Measurements from ENCODE around the gene KRT24. TPM values are rescaled to one million over a fixed set of nuclear protein-coding genes. Genes with fewer than 3 reads are reported as not detected.
"Not testable (repeated sequence)": the region's sequence is repeated elsewhere in the genome, so short reads cannot be mapped to it uniquely, and the experiment has no call there.

KRT24 gene
- total RNA-seq (not detected), polyA plus RNA-seq (under 1 TPM in 1 of 2 donors, not detected in 1; 0.25 TPM)
- long read RNA-seq, donor 1: 0 reads
- long read RNA-seq, donor 2: 0 reads

- 73 to 78% methylated on average over 7 of the region's 7 CpGs for WGBS, 2 donors
- no peaks in the 10 kb centered on the region for H3K4me1 ChIP-seq (ENCODE audit: control insufficient read depth in 1 of 2, insufficient read depth in 2 of 2, low read length in 2 of 2)
- no peaks in the 10 kb centered on the region for H3K36me3 ChIP-seq (ENCODE audit: control insufficient read depth in 1 of 2, insufficient read depth in 2 of 2, low read length in 1 of 2)
- no peak within 1 kb of the TSS for H3K4me3 ChIP-seq (ENCODE audit: low read length in 2 of 2)
- DNase-seq (no peak), ATAC-seq (ENCODE audit: low FRiP score) (no peak)
- no peaks in the 10 kb centered on the region for H3K9me3 ChIP-seq (ENCODE audit: control insufficient read depth, low read length)
- no peaks in the 10 kb centered on the region for H3K27me3 ChIP-seq (ENCODE audit: control insufficient read depth in 1 of 2, insufficient read depth in 2 of 2, low read length in 1 of 2)
- H3K27ac ChIP-seq (ENCODE audit: low read depth in 1 of 2, low read length in 2 of 2): no peak within 1 kb of the TSS
- intact Hi-C loops (cut with DNase I): no loop called here
These were observed at the start of gene KRT24 for GRCh38 chr17:40703652-40704051. Gene KRT24 (minus strand): TSS chr17:40703752. CDS start chr17:40703693, 59 bp downstream.

DNA sequence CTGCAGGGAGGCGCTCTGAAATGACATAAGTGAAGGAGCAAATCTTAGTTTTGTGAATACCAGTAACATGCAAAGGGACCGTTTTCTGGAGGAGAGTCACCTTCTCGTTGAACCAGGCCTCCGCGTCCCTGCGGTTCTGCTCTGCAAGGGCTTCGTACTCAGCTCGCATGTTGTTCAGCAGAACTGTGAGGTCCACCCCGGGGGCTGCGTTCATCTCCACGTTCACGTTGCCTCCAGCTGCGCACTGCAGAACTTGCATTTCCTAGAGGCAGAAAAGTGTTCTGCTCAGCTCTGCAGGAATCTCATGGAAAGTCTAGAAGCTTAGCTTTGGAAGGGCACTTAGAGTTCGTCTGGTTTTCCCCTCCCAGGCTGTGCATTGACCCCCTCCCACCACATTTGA lies 47.5 kb upstream of the KRT24 start:
- 81 to 82% methylated on average over 14 of the region's 14 CpGs for WGBS, 2 donors
- no peak for ATAC-seq (ENCODE audit: low FRiP score)
- intact Hi-C loops (cut with DNase I): no loop called here

GRCh38 chr17:40750391-40750790 lies 46.8 kb upstream of the KRT24 start:
- no peaks in the 10 kb centered on the region for H3K4me1 ChIP-seq (ENCODE audit: control insufficient read depth in 1 of 2, insufficient read depth in 2 of 2, low read length in 2 of 2)
- no peaks in the 10 kb centered on the region for H3K9me3 ChIP-seq (ENCODE audit: control insufficient read depth, low read length)
- peaks cover 0 to 1% of the 10 kb centered on the region in 2 donors for H3K27me3 ChIP-seq (ENCODE audit: control insufficient read depth in 1 of 2, insufficient read depth in 2 of 2, low read length in 1 of 2)
- no peak for DNase-seq
- no peak for ATAC-seq (ENCODE audit: low FRiP score)
- no peak overlapping the region for H3K4me3 ChIP-seq (ENCODE audit: low read length in 2 of 2)
- 83 to 88% methylated on average over 6 of the region's 6 CpGs for WGBS, 2 donors
- H3K27ac ChIP-seq (ENCODE audit: low read depth in 1 of 2, low read length in 2 of 2): no peak overlapping the region
- H3K36me3 ChIP-seq (ENCODE audit: control insufficient read depth in 1 of 2, insufficient read depth in 2 of 2, low read length in 1 of 2): no peaks in the 10 kb centered on the region
- intact Hi-C loops (cut with DNase I): no loop called here

More for the DNA sequence above, 47.5 kb upstream of the KRT24 start:
- H3K27me3 ChIP-seq (ENCODE audit: control insufficient read depth in 1 of 2, insufficient read depth in 2 of 2, low read length in 1 of 2): peaks cover 0 to 1% of the 10 kb centered on the region in 2 donors
- H3K4me1 ChIP-seq (ENCODE audit: control insufficient read depth in 1 of 2, insufficient read depth in 2 of 2, low read length in 2 of 2): no peaks in the 10 kb centered on the region
- DNase-seq: no peak
- no peaks in the 10 kb centered on the region for H3K9me3 ChIP-seq (ENCODE audit: control insufficient read depth, low read length)
- H3K36me3 ChIP-seq (ENCODE audit: control insufficient read depth in 1 of 2, insufficient read depth in 2 of 2, low read length in 1 of 2): no peaks in the 10 kb centered on the region
- no peak overlapping the region for H3K4me3 ChIP-seq (ENCODE audit: low read length in 2 of 2)
- no peak overlapping the region for H3K27ac ChIP-seq (ENCODE audit: low read depth in 1 of 2, low read length in 2 of 2)

DNA sequence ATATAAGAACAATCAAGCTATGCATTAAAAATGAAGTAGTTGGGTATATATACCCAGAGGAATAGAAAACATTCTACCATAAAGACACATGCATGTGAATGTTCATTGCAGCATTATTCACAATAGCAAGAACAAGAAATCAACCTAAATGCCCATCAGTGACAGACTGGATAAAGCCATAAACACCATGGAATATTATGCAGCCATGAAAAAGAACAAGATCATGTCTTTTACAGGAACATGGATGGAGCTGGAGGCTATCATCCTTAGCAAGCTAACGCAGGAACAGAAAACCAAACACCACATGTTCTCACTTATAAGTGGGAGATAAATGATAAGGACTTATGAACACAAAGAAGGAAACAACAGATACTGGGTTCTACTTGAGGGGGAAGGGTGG lies 45.1 kb upstream of the KRT24 start:
- not testable (repeated sequence) for DNase-seq; ATAC-seq (ENCODE audit: low FRiP score)

DNA sequence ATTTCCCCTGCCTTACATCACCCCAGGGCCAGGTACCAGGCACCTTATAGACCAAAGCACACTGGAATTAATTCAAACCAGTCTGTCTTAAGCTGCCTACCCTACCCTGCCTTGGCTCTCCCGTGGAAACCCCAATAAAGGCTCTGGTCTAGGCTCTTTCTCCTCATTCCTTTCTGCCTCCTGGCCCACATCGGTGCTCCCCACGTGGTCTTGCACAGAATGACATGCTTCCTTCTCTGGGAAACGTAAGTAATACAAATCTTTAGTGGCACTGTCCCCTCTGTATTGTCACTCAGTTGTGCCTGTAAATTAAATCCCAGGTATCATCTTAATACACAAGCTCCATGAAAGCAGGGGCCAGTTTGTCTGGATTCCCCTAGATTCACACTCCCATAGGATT lies 35.0 kb upstream of the KRT24 start:
- ATAC-seq (ENCODE audit: low FRiP score) (no peak), DNase-seq (no peak)
- no peak overlapping the region for H3K4me3 ChIP-seq (ENCODE audit: low read length in 2 of 2)
- intact Hi-C loops (cut with DNase I): no loop called here
- H3K4me1 ChIP-seq (ENCODE audit: control insufficient read depth in 1 of 2, insufficient read depth in 2 of 2, low read length in 2 of 2): no peaks in the 10 kb centered on the region
- H3K27me3 ChIP-seq (ENCODE audit: control insufficient read depth in 1 of 2, insufficient read depth in 2 of 2, low read length in 1 of 2): no peaks in the 10 kb centered on the region
- WGBS, 2 donors: 47 to 53% methylated on average over 4 of the region's 4 CpGs
- H3K27ac ChIP-seq (ENCODE audit: low read depth in 1 of 2, low read length in 2 of 2): no peak overlapping the region
- peaks cover 2% of the 10 kb centered on the region for H3K9me3 ChIP-seq (ENCODE audit: control insufficient read depth, low read length)
- H3K36me3 ChIP-seq (ENCODE audit: control insufficient read depth in 1 of 2, insufficient read depth in 2 of 2, low read length in 1 of 2): no peaks in the 10 kb centered on the region

More for the DNA sequence above, 45.1 kb upstream of the KRT24 start:
- H3K36me3 ChIP-seq (ENCODE audit: control insufficient read depth in 1 of 2, insufficient read depth in 2 of 2, low read length in 1 of 2); H3K4me3 ChIP-seq (ENCODE audit: low read length in 2 of 2); H3K9me3 ChIP-seq (ENCODE audit: control insufficient read depth, low read length); H3K4me1 ChIP-seq (ENCODE audit: control insufficient read depth in 1 of 2, insufficient read depth in 2 of 2, low read length in 2 of 2); intact Hi-C loops (cut with DNase I); H3K27ac ChIP-seq (ENCODE audit: low read depth in 1 of 2, low read length in 2 of 2); H3K27me3 ChIP-seq (ENCODE audit: control insufficient read depth in 1 of 2, insufficient read depth in 2 of 2, low read length in 1 of 2): not testable (repeated sequence)
- WGBS, 2 donors: 68 to 70% methylated on average over 1 of the region's 1 CpG

DNA sequence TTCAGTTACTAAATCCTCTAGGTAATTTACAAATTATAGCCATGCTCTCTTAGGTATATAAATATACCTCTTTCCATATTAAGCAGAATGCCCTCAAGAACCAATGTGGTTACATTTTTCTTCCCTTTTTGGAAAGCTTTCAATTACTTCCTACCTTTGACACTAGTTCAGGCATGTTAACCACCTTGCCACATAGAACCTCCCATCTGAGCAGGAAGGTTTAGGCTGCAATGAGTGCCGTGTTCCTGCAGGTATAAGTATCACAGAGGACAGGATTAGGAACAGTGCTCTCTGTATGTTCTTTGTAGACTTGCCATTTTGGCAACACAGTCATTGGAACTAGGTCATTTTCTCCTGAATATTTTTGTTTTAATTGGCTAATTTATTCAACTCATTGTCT lies 31.5 kb upstream of the KRT24 start:
- no peak overlapping the region for H3K4me3 ChIP-seq (ENCODE audit: low read length in 2 of 2)
- no peaks in the 10 kb centered on the region for H3K36me3 ChIP-seq (ENCODE audit: control insufficient read depth in 1 of 2, insufficient read depth in 2 of 2, low read length in 1 of 2)
- no peak for ATAC-seq (ENCODE audit: low FRiP score)
- DNase-seq: no peak
- no peak overlapping the region for H3K27ac ChIP-seq (ENCODE audit: low read depth in 1 of 2, low read length in 2 of 2)
- no peaks in the 10 kb centered on the region for H3K4me1 ChIP-seq (ENCODE audit: control insufficient read depth in 1 of 2, insufficient read depth in 2 of 2, low read length in 2 of 2)
- no peaks in the 10 kb centered on the region for H3K9me3 ChIP-seq (ENCODE audit: control insufficient read depth, low read length)
- intact Hi-C loops (cut with DNase I): no loop called here
- 62 to 77% methylated on average over 1 of the region's 1 CpG for WGBS, 2 donors
- H3K27me3 ChIP-seq (ENCODE audit: control insufficient read depth in 1 of 2, insufficient read depth in 2 of 2, low read length in 1 of 2): no peaks in the 10 kb centered on the region

- no peaks in the 10 kb centered on the region for H3K27me3 ChIP-seq (ENCODE audit: control insufficient read depth in 1 of 2, insufficient read depth in 2 of 2, low read length in 1 of 2)
- no peaks in the 10 kb centered on the region for H3K36me3 ChIP-seq (ENCODE audit: control insufficient read depth in 1 of 2, insufficient read depth in 2 of 2, low read length in 1 of 2)
- H3K9me3 ChIP-seq (ENCODE audit: control insufficient read depth, low read length): no peaks in the 10 kb centered on the region
- H3K27ac ChIP-seq (ENCODE audit: low read depth in 1 of 2, low read length in 2 of 2): no peak overlapping the region
- DNase-seq: no peak
- WGBS, 2 donors: 76 to 80% methylated on average over 6 of the region's 6 CpGs
- ATAC-seq (ENCODE audit: low FRiP score): no peak
- H3K4me3 ChIP-seq (ENCODE audit: low read length in 2 of 2): no peak overlapping the region
- H3K4me1 ChIP-seq (ENCODE audit: control insufficient read depth in 1 of 2, insufficient read depth in 2 of 2, low read length in 2 of 2): no peaks in the 10 kb centered on the region
- intact Hi-C loops (cut with DNase I): no loop called here
These were observed 30.5 kb upstream of the KRT24 start for GRCh38 chr17:40734018-40734417.

DNA sequence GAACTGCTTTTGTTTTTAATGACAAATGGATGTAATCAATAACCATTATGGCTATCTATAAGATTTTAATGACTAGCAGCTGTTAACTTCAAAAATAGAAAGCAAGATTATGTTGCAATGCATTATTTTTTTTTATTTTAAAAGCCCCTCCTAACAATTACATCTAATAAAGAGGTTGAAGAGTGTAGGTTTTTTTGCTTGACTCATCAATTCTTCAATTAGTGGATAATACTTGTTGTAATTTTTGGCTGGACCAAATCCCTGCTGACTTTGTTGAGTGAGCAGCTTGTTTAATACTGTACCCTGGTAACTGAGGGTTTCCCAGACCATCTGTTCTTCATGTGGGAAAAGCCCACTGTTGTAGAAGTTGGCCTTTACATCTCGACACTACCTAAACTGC lies 27.4 kb upstream of the KRT24 start:
- Histone ChIP-seq H3K4me1 (ENCODE audit: control insufficient read depth in 1 of 2, insufficient read depth in 2 of 2, low read length in 2 of 2) (no peaks in the 10 kb centered on the region), H3K4me3 (ENCODE audit: low read length in 2 of 2) (no peak overlapping the region), H3K27ac (ENCODE audit: low read depth in 1 of 2, low read length in 2 of 2) (no peak overlapping the region), H3K27me3 (ENCODE audit: control insufficient read depth in 1 of 2, insufficient read depth in 2 of 2, low read length in 1 of 2) (no peaks in the 10 kb centered on the region), H3K36me3 (ENCODE audit: control insufficient read depth in 1 of 2, insufficient read depth in 2 of 2, low read length in 1 of 2) (no peaks in the 10 kb centered on the region), H3K9me3 (ENCODE audit: control insufficient read depth, low read length) (no peaks in the 10 kb centered on the region)
- intact Hi-C loops (cut with DNase I): no loop called here
- DNase-seq: no peak
- no peak for ATAC-seq (ENCODE audit: low FRiP score)
- whole genome bisulfite sequencing, 2 donors: 57 to 69% methylated on average over 1 of the region's 1 CpG

- Histone ChIP-seq H3K4me3 (ENCODE audit: low read length in 2 of 2) (no peak overlapping the region), H3K9me3 (ENCODE audit: control insufficient read depth, low read length) (no peaks in the 10 kb centered on the region), H3K36me3 (ENCODE audit: control insufficient read depth in 1 of 2, insufficient read depth in 2 of 2, low read length in 1 of 2) (no peaks in the 10 kb centered on the region), H3K4me1 (ENCODE audit: control insufficient read depth in 1 of 2, insufficient read depth in 2 of 2, low read length in 2 of 2) (no peaks in the 10 kb centered on the region), H3K27me3 (ENCODE audit: control insufficient read depth in 1 of 2, insufficient read depth in 2 of 2, low read length in 1 of 2) (no peaks in the 10 kb centered on the region), H3K27ac (ENCODE audit: low read depth in 1 of 2, low read length in 2 of 2) (no peak overlapping the region)
- DNase-seq (no peak), ATAC-seq (ENCODE audit: low FRiP score) (peak; percentile 74)
- intact Hi-C loops (cut with DNase I): no loop called here
- WGBS, 2 donors: 68 to 73% methylated on average over 8 of the region's 8 CpGs
These were observed 24.1 kb upstream of the KRT24 start for GRCh38 chr17:40727447-40728231.
